ENCODE measurements around the gene DUOXA1. TPM values are rescaled to one million over a fixed set of nuclear protein-coding genes. Genes with fewer than 3 reads are reported as not detected.

DUOXA1 gene
- total RNA-seq, 1 donor from 2014 or later = not detected

Other genes starting within 250 kb of the DUOXA1 start
- gene TERB2, start 173.2 kb downstream of the DUOXA1 start, total RNA-seq = not detected
- gene SORD, start 106.7 kb downstream of the DUOXA1 start, total RNA-seq = 342 TPM
- gene DUOX2, start 15.7 kb downstream of the DUOXA1 start, total RNA-seq = 0.10 TPM
- not detected for gene DUOXA2, start 15.6 kb downstream of the DUOXA1 start, total RNA-seq
- gene DUOX1, start 115 bp upstream of the DUOXA1 start, total RNA-seq = 0.45 TPM
- 18.4 TPM for gene SHF, start 58.1 kb upstream of the DUOXA1 start, total RNA-seq
- 0.15 TPM for gene SLC28A2, start 122.4 kb upstream of the DUOXA1 start, total RNA-seq
- gene GATM, start 248.7 kb upstream of the DUOXA1 start, total RNA-seq = 570 TPM

Data from left lobe of liver (tissue), 1 donor.